Common myeloid progenitor, CD34-positive (primary cell): Measurements from ENCODE around the gene ILF2. TPM values are rescaled to one million over a fixed set of nuclear protein-coding genes. Genes with fewer than 3 reads are reported as not detected.
"Not testable (repeated sequence)": the region's sequence is repeated elsewhere in the genome, so short reads cannot be mapped to it uniquely, and the experiment has no call there.

ENCODE experiments used
- CTCF ChIA-PET: fragments of 350-600 bp; sonication (Branson Sonifier 250); formaldehyde crosslinking; loops from one replicate; lab custom pipeline; 2021; ENCODE audit warnings: antibody characterized with exemption; lab: Charles Lee
- POLR2A ChIA-PET: fragments of 350-600 bp; sonication (Branson Sonifier 250); formaldehyde crosslinking; loops from one replicate; lab custom pipeline; 2021; ENCODE audit warnings: antibody characterized with exemption; lab: Charles Lee
- DNase-seq, 3 donors: peaks; one replicate each; pipeline versions ENCODE4 v3.0.0 to v3.0.0-alpha.2; 2013
- H3K27ac ChIP-seq, 2 experiments: 1 replicate in 1 of 2; 2 replicates in 1 of 2; pipeline ENCODE4 v1.7.0; 2013; ENCODE audit warnings: inconsistent platforms in 2 of 2, low read length in 2 of 2, mild to moderate bottlenecking in 2 of 2, low read depth in 1 of 2, moderate library complexity in 1 of 2; ENCODE audit not compliant: severe bottlenecking in 2 of 2, insufficient read depth in 1 of 2, poor library complexity in 1 of 2
- H3K27me3 ChIP-seq, 5 experiments: replicated peaks in 2 of 5; 1 replicate in 3 of 5; 2 replicates in 2 of 5; pipeline versions ENCODE4 v1.6.1 to v1.7.0; 2013; ENCODE audit warnings: low read length in 4 of 5, mild to moderate bottlenecking in 2 of 5, moderate library complexity in 2 of 5, inconsistent platforms in 1 of 5; ENCODE audit not compliant: insufficient read depth in 5 of 5, control insufficient read depth in 4 of 5
- H3K36me3 ChIP-seq, 4 experiments: 1 replicate in 2 of 4; 2 replicates in 2 of 4; pipeline versions ENCODE4 v1.6.1 to v1.7.0; 2013; ENCODE audit warnings: low read length in 3 of 4, control low read depth in 1 of 4, mild to moderate bottlenecking in 1 of 4; ENCODE audit not compliant: control insufficient read depth in 4 of 4, insufficient read depth in 4 of 4
- H3K4me1 ChIP-seq, 4 experiments: 1 replicate in 3 of 4; 2 replicates in 1 of 4; pipeline versions ENCODE4 v1.6.1 to v1.7.1; 2013; ENCODE audit warnings: low read length in 3 of 4, mild to moderate bottlenecking in 3 of 4, control low read depth in 1 of 4, inconsistent platforms in 1 of 4, moderate library complexity in 1 of 4; ENCODE audit not compliant: control insufficient read depth in 4 of 4, insufficient read depth in 4 of 4; ENCODE audit errors: control extremely low read depth in 1 of 4
- H3K4me3 ChIP-seq, 7 experiments: 1 replicate in 4 of 7; 2 replicates in 3 of 7; pipeline versions ENCODE4 v1.5.1 to v1.7.0; 2013; ENCODE audit warnings: mild to moderate bottlenecking in 7 of 7, low read length in 6 of 7, moderate library complexity in 6 of 7, inconsistent platforms in 2 of 7, low read depth in 2 of 7, control low read depth in 1 of 7; ENCODE audit not compliant: insufficient read depth in 4 of 7, control insufficient read depth in 1 of 7; ENCODE audit errors: extremely low read depth in 1 of 7
- H3K9me3 ChIP-seq, 5 experiments: 1 replicate in 4 of 5; 2 replicates in 1 of 5; pipeline versions ENCODE4 v1.6.1 to v1.7.1; 2013; ENCODE audit warnings: low read length in 4 of 5, mild to moderate bottlenecking in 2 of 5, inconsistent platforms in 1 of 5, low read depth in 1 of 5, moderate library complexity in 1 of 5; ENCODE audit not compliant: control insufficient read depth in 4 of 5, insufficient read depth in 2 of 5; ENCODE audit errors: control extremely low read depth in 1 of 5
- WGBS: methylation state at CpG from one replicate; pipeline ENCODE4 v1.1.5; 2013; ENCODE audit not compliant: insufficient coverage; 5-methylcytosine and 5-hydroxymethylcytosine counted together
- polyA plus RNA-seq: library from polyadenylated mRNA; unstranded; fragments of 120-200 nt; gene quantifications from one replicate; pipeline ENCODE4 v1.2.1, GENCODE V29; 2013

The ILF2 gene
- 253 TPM for polyA plus RNA-seq

GRCh38 chr1:153670859-153671627 lies at the start of gene ILF2:
Gene ILF2, minus strand, starts transcription at chr1:153670993. Its CDS starts 71 bp downstream, at chr1:153670922.
- Histone ChIP-seq H3K27ac (peak within 1 kb of the TSS; percentile 95 to 97), H3K9me3 (no peaks in the 10 kb centered on the region), H3K27me3 (no peaks in the 10 kb centered on the region), H3K4me3 (peak within 1 kb of the TSS; percentile 59 to 99 (median 87)), H3K36me3 (peaks cover 10 to 38% (median 23%) of the 10 kb centered on the region in 4 experiments), H3K4me1 (peaks cover 4 to 13% (median 10%) of the 10 kb centered on the region in 4 experiments)
- ChIA-PET CTCF (interaction anchor here (0.9 to 2.0 kb wide), 6 partner anchors 9 to 102 kb away, joined by 3 to 6 read pairs (median 4); partner anchors contain the start of genes S100A14 and SNAPIN), POLR2A (interaction anchor here (0.6 kb wide), 1 partner anchor 98 kb away, joined by 4 read pairs; no protein-coding TSS in a partner anchor)
- DNase-seq = peak; percentile 100
- WGBS = under 1% methylated on average over 32 of the region's 35 CpGs

- WGBS = 97% methylated on average over 3 of the region's 3 CpGs
- no peak for DNase-seq
- no peaks in the 10 kb centered on the region for H3K27me3 ChIP-seq
- ChIA-PET POLR2A (interaction anchor here (0.5 to 1.6 kb wide), 2 partner anchors 10 to 16 kb away, joined by 3 to 4 read pairs; partner anchors contain the start of gene INTS3), CTCF (interaction anchor here (0.6 to 1.5 kb wide), 2 partner anchors 33 to 1489 kb away, joined by 3 read pairs; no protein-coding TSS in a partner anchor)
- H3K4me3 ChIP-seq = no peak overlapping the region
- no peaks in the 10 kb centered on the region for H3K9me3 ChIP-seq
- no peak overlapping the region for H3K27ac ChIP-seq
- no peaks in the 10 kb centered on the region for H3K4me1 ChIP-seq
- no peaks in the 10 kb centered on the region for H3K36me3 ChIP-seq
These were observed 46.5 kb upstream of the ILF2 start for GRCh38 chr1:153717330-153717729.

- not testable (repeated sequence) for H3K27ac ChIP-seq, H3K9me3 ChIP-seq, H3K4me1 ChIP-seq, H3K4me3 ChIP-seq, H3K27me3 ChIP-seq, H3K36me3 ChIP-seq, DNase-seq
- WGBS = no CpG with 5 or more reads among the region's 5 CpGs
- CTCF ChIA-PET = interaction anchor here (0.6 to 0.9 kb wide), 2 partner anchors 37 to 247 kb away, joined by 3 read pairs; partner anchors contain the start of gene SLC39A1
- POLR2A ChIA-PET = interaction anchor here (1.6 kb wide), 1 partner anchor 12 kb away, joined by 4 read pairs; the partner anchor contains the start of gene INTS3
These were observed 45.4 kb upstream of the ILF2 start for GRCh38 chr1:153716211-153716610.

- Histone ChIP-seq H3K27me3 (no peaks in the 10 kb centered on the region), H3K4me1 (no peaks in the 10 kb centered on the region), H3K4me3 (no peak overlapping the region), H3K9me3 (no peaks in the 10 kb centered on the region), H3K36me3 (no peaks in the 10 kb centered on the region), H3K27ac (no peak overlapping the region)
- DNase-seq = no peak
- POLR2A ChIA-PET = no interaction called here
- 83% methylated on average over 3 of the region's 7 CpGs for whole genome bisulfite sequencing
- CTCF ChIA-PET = no interaction called here
These were observed 40.2 kb upstream of the ILF2 start for GRCh38 chr1:153711026-153711425.

- Histone ChIP-seq H3K4me3 (no peak overlapping the region), H3K4me1 (no peaks in the 10 kb centered on the region), H3K36me3 (no peaks in the 10 kb centered on the region), H3K9me3 (no peaks in the 10 kb centered on the region), H3K27ac (no peak overlapping the region), H3K27me3 (no peaks in the 10 kb centered on the region)
- ChIA-PET POLR2A (no interaction called here), CTCF (no interaction called here)
- WGBS = 100% methylated on average over 3 of the region's 9 CpGs
- no peak for DNase-seq
These were observed 34.7 kb upstream of the ILF2 start for GRCh38 chr1:153705484-153705883.

GRCh38 chr1:153699768-153700167 lies 29.0 kb upstream of the ILF2 start:
- H3K36me3 ChIP-seq = no peaks in the 10 kb centered on the region
- DNase-seq = no peak
- WGBS = 100% methylated on average over 4 of the region's 6 CpGs
- no peak overlapping the region for H3K27ac ChIP-seq
- POLR2A ChIA-PET = no interaction called here
- no peak overlapping the region for H3K4me3 ChIP-seq
- no peaks in the 10 kb centered on the region for H3K27me3 ChIP-seq
- no peaks in the 10 kb centered on the region for H3K9me3 ChIP-seq
- CTCF ChIA-PET = interaction anchor here (1.2 kb wide), 1 partner anchor 13 kb away, joined by 4 read pairs; no protein-coding TSS in a partner anchor
- peaks cover 2 to 17% (median 12%) of the 10 kb centered on the region in 4 experiments for H3K4me1 ChIP-seq
